GM12801 (cell line): ENCODE results near the gene CABLES1.

Source experiments
- TF ChIP-seq, protein P1 (sequence below): IDR thresholded peaks from one replicate; pipeline ENCODE4 v1.5.1; 2011; ENCODE audit warnings: control low read depth; ENCODE audit not compliant: insufficient read length; ENCODE audit errors: extremely low read depth

The CABLES1 gene

GRCh38 chr18:23228102-23229061 is 93.1 kb downstream of the CABLES1 start:
- TF ChIP-seq, protein P1, sequence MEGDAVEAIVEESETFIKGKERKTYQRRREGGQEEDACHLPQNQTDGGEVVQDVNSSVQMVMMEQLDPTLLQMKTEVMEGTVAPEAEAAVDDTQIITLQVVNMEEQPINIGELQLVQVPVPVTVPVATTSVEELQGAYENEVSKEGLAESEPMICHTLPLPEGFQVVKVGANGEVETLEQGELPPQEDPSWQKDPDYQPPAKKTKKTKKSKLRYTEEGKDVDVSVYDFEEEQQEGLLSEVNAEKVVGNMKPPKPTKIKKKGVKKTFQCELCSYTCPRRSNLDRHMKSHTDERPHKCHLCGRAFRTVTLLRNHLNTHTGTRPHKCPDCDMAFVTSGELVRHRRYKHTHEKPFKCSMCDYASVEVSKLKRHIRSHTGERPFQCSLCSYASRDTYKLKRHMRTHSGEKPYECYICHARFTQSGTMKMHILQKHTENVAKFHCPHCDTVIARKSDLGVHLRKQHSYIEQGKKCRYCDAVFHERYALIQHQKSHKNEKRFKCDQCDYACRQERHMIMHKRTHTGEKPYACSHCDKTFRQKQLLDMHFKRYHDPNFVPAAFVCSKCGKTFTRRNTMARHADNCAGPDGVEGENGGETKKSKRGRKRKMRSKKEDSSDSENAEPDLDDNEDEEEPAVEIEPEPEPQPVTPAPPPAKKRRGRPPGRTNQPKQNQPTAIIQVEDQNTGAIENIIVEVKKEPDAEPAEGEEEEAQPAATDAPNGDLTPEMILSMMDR, result no peak

- TF ChIP-seq, protein P1, result no peak
Measured at GRCh38 chr18:23229472-23229871, 94.2 kb downstream of the CABLES1 start.

- TF ChIP-seq, protein P1, result no peak
Measured at GRCh38 chr18:23230686-23231085, 95.4 kb downstream of the CABLES1 start.

- TF ChIP-seq, protein P1, result no peak
Measured at GRCh38 chr18:23231340-23232021, 96.2 kb downstream of the CABLES1 start.

DNA sequence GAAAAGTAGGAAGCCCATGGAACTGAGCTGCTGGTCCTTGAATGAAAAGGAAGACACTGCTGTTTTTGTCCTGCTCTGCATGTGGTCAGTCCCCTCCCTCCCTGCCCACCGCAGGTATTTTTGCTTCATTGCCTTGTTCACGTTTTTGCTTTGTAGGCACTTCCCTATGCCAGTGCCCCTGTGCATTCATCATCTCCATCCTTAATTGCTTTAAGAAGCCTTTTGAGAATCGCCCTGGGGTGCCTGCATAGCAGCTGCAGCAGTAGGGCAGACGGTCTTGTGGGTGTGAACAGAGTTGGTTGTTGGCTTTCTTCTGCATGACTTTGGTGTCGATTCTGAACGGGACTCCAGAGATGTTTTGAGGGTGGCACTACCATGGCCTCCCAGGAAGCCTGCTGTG is 97.0 kb downstream of the CABLES1 start:
- TF ChIP-seq, protein P1, result no peak

DNA sequence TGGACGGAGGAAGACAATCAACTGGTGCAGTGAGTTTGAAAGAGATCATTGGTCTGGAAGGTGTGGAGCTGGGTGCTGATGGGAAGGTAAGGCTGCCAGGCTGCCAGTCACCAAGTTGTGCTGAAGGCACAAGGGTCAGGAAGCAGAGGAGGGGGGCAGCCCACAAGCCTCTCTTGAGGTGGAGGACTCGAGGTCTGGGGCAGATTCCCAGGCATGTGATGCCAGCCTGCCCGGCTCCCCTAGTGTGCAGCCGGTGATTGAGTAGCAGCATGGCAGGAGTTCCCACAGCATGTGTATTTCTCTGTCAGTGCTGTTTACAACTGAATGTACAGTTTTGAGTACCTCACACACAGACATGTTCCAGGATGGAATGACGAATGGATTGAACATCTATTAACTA is 99.3 kb downstream of the CABLES1 start:
- TF ChIP-seq, protein P1, result no peak

DNA sequence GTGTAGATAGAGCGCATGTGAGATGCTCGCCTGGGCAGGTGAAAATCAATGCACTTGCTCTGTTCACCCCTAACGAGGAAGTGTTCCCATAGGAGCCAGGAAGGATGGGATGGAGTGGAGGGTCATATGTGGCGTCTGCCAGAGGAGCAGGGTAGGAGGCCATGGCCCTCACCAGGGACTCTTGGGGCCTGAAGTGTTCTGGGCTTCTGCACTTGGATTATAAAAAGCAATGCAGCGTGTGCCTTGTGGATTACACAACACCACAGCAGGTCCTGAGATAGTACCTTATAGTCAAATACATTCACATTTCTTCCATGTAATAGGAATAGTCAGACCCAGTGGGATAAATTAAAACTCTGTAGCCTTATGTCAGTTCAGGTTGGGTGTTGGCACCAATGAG is 100.1 kb downstream of the CABLES1 start:
- TF ChIP-seq, protein P1, result no peak
